Measurements from ENCODE around the gene SLF2. TPM values are rescaled to one million over a fixed set of nuclear protein-coding genes. Genes with fewer than 3 reads are reported as not detected.

The SLF2 gene
- total RNA-seq, 1 donor = 39.1 TPM

- no peak overlapping the region for H3K27ac ChIP-seq (ENCODE audit: low read depth, low read length)
- no peaks in the 10 kb centered on the region for H3K9me3 ChIP-seq (ENCODE audit: low read depth, low read length)
- H3K27me3 ChIP-seq (ENCODE audit: insufficient read depth, low read length) = peaks cover 8% of the 10 kb centered on the region
- DNase-seq (ENCODE audit: insufficient read length, low spot score, missing footprints) = no peak
- no peak overlapping the region for H3K4me2 ChIP-seq (ENCODE audit: insufficient read depth, low read length)
- no peaks in the 10 kb centered on the region for H3K4me1 ChIP-seq (ENCODE audit: insufficient read depth, low read length)
- no peak overlapping the region for H3K4me3 ChIP-seq (ENCODE audit: insufficient read depth, low read length)
- TF ChIP-seq CTCF (IDR thresholded peaks at IDR 0.05; ENCODE audit: extremely low read depth, low read depth, low read length) = no peak
- H3K36me3 ChIP-seq (ENCODE audit: insufficient read depth, low read length) = no peaks in the 10 kb centered on the region
- H2AFZ ChIP-seq (ENCODE audit: low read length) = no peak overlapping the region
- no peaks in the 10 kb centered on the region for H4K20me1 ChIP-seq (ENCODE audit: insufficient read depth, low read length)
- no peaks in the 10 kb centered on the region for H3K79me2 ChIP-seq (ENCODE audit: insufficient read depth, low read length)
Observed at GRCh38 chr10:100896876-100897461, 15.8 kb upstream of the SLF2 start.

GRCh38 chr10:100897976-100898375 lies 14.8 kb upstream of the SLF2 start:
- no peak overlapping the region for H3K4me2 ChIP-seq (ENCODE audit: insufficient read depth, low read length)
- H3K4me1 ChIP-seq (ENCODE audit: insufficient read depth, low read length) = no peaks in the 10 kb centered on the region
- H3K4me3 ChIP-seq (ENCODE audit: insufficient read depth, low read length) = no peak overlapping the region
- DNase-seq (ENCODE audit: insufficient read length, low spot score, missing footprints) = no peak
- no peaks in the 10 kb centered on the region for H4K20me1 ChIP-seq (ENCODE audit: insufficient read depth, low read length)
- no peaks in the 10 kb centered on the region for H3K79me2 ChIP-seq (ENCODE audit: insufficient read depth, low read length)
- peaks cover 8% of the 10 kb centered on the region for H3K27me3 ChIP-seq (ENCODE audit: insufficient read depth, low read length)
- TF ChIP-seq CTCF (IDR thresholded peaks at IDR 0.05; ENCODE audit: extremely low read depth, low read depth, low read length) = no peak
- H3K27ac ChIP-seq (ENCODE audit: low read depth, low read length) = no peak overlapping the region
- no peak overlapping the region for H2AFZ ChIP-seq (ENCODE audit: low read length)
- H3K36me3 ChIP-seq (ENCODE audit: insufficient read depth, low read length) = no peaks in the 10 kb centered on the region
- H3K9me3 ChIP-seq (ENCODE audit: low read depth, low read length) = no peaks in the 10 kb centered on the region

GRCh38 chr10:100899171-100899570 lies 13.6 kb upstream of the SLF2 start:
- no peak overlapping the region for H2AFZ ChIP-seq (ENCODE audit: low read length)
- no peaks in the 10 kb centered on the region for H3K4me1 ChIP-seq (ENCODE audit: insufficient read depth, low read length)
- no peak overlapping the region for H3K4me2 ChIP-seq (ENCODE audit: insufficient read depth, low read length)
- H3K27ac ChIP-seq (ENCODE audit: low read depth, low read length) = no peak overlapping the region
- no peaks in the 10 kb centered on the region for H3K79me2 ChIP-seq (ENCODE audit: insufficient read depth, low read length)
- no peaks in the 10 kb centered on the region for H3K9me3 ChIP-seq (ENCODE audit: low read depth, low read length)
- H3K36me3 ChIP-seq (ENCODE audit: insufficient read depth, low read length) = no peaks in the 10 kb centered on the region
- H3K4me3 ChIP-seq (ENCODE audit: insufficient read depth, low read length) = no peak overlapping the region
- H4K20me1 ChIP-seq (ENCODE audit: insufficient read depth, low read length) = no peaks in the 10 kb centered on the region
- DNase-seq (ENCODE audit: insufficient read length, low spot score, missing footprints) = no peak
- H3K27me3 ChIP-seq (ENCODE audit: insufficient read depth, low read length) = peaks cover 8% of the 10 kb centered on the region
- no peak for TF ChIP-seq CTCF (IDR thresholded peaks at IDR 0.05; ENCODE audit: extremely low read depth, low read depth, low read length)

GRCh38 chr10:100901051-100901450 lies 11.7 kb upstream of the SLF2 start:
- no peaks in the 10 kb centered on the region for H3K9me3 ChIP-seq (ENCODE audit: low read depth, low read length)
- no peak for DNase-seq (ENCODE audit: insufficient read length, low spot score, missing footprints)
- H3K79me2 ChIP-seq (ENCODE audit: insufficient read depth, low read length) = no peaks in the 10 kb centered on the region
- no peak overlapping the region for H3K4me3 ChIP-seq (ENCODE audit: insufficient read depth, low read length)
- H3K36me3 ChIP-seq (ENCODE audit: insufficient read depth, low read length) = no peaks in the 10 kb centered on the region
- H3K27ac ChIP-seq (ENCODE audit: low read depth, low read length) = no peak overlapping the region
- peaks cover 4% of the 10 kb centered on the region for H3K27me3 ChIP-seq (ENCODE audit: insufficient read depth, low read length)
- no peak overlapping the region for H2AFZ ChIP-seq (ENCODE audit: low read length)
- H3K4me1 ChIP-seq (ENCODE audit: insufficient read depth, low read length) = no peaks in the 10 kb centered on the region
- no peaks in the 10 kb centered on the region for H4K20me1 ChIP-seq (ENCODE audit: insufficient read depth, low read length)
- H3K4me2 ChIP-seq (ENCODE audit: insufficient read depth, low read length) = no peak overlapping the region
- no peak for TF ChIP-seq CTCF (IDR thresholded peaks at IDR 0.05; ENCODE audit: extremely low read depth, low read depth, low read length)

Data from osteoblast (primary cell).